Skin epidermis (tissue), 12 donors: ENCODE measurements around the gene CIAO2A.
A peak's percentile ranks its signal among the peaks of the same experiment; 100 is the strongest.
"Not testable (repeated sequence)": the region's sequence is repeated elsewhere in the genome, so short reads cannot be mapped to it uniquely, and the experiment has no call there.

Source experiments
- H3K27ac ChIP-seq, 21 experiments: fragments of 200-600 bp; sonication (generic) in 11 of 21; one replicate each; pipeline ENCODE4 v1.5.0; 2020; ENCODE audit warnings: mild to moderate bottlenecking in 3 of 21, inconsistent platforms in 2 of 21, moderate library complexity in 2 of 21
- H3K4me3 ChIP-seq, 7 experiments: fragments of 200-600 bp; sonication (generic) in 2 of 7; one replicate each; pipeline ENCODE4 v1.5.0; 2020; ENCODE audit warnings: inconsistent platforms in 2 of 7, mild to moderate bottlenecking in 2 of 7, moderate library complexity in 1 of 7

Gene CIAO2A

GRCh38 chr15:64093627-64094417 lies at the start of gene CIAO2A:
TSS of gene CIAO2A (minus strand) at chr15:64093838. CDS start at chr15:64093768, 70 bp downstream.
- Histone ChIP-seq H3K4me3 (peak within 1 kb of the TSS; percentile 44 to 79 (median 66)), H3K27ac (peak within 1 kb of the TSS; percentile 19 to 94 (median 83))

- Histone ChIP-seq H3K27ac (no peak overlapping the region), H3K4me3 (no peak overlapping the region)
These were observed 49.6 kb upstream of the CIAO2A start for GRCh38 chr15:64143276-64143675.

DNA sequence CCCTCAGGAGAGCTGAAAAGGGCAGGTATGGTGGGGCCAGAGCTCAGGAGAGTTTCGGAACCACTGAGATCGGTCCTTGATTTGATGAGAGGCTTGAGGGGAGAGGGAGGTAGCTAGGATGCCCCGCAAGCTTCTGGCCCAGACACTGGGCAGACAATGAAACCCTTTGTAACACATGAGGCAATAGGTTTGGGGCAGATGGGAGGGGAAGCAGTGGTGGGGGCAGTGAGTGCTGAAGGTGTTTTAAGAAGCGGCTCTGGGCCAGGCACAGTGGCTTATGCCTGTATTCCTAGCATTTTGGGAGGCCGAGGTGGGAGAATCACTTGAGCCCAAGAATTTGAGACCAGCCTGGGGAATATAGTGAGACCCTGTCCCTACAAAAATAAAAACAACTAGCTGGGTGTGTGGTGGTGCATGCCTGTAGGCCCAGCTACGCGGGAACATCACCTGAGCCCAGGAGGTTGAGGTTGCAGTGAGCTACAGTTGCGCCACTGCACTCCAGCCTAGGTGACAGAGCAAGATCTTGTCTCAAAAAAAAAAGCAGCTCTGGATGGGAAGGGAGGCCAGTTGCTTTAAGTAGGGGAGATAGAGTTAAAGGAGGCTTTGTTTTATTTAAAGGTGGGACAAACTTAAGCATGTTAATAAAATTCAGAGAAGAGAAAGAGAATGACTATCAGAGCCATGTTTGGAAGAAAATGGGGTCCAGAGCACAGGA lies 48.3 kb upstream of the CIAO2A start:
- Histone ChIP-seq H3K27ac (no peak overlapping the region), H3K4me3 (no peak overlapping the region)

- Histone ChIP-seq H3K4me3 (no peak overlapping the region), H3K27ac (no peak overlapping the region)
These were observed 44.8 kb upstream of the CIAO2A start for GRCh38 chr15:64138331-64138941.

GRCh38 chr15:64137226-64137833 lies 43.7 kb upstream of the CIAO2A start:
- H3K4me3 ChIP-seq: no peak overlapping the region
- no peak overlapping the region for H3K27ac ChIP-seq

DNA sequence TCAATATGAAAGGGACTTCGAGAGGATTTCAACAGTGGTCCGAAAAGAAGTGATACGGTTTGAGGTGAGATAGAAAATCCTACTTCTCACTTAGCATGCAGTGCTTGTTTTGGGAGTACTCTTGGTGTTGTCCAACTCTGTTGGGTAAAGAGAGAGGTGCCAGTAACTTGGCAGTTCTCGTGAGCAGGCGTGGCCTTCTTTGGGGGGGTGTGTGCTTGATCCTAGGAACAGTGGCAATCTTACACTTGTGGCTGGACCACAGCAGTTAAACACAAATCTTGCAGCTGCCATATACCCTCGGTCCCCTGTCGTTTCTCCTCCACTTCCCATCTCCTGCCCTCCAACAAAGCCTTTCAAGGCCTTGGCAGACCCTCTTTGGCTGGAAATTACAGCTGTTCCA lies 42.7 kb upstream of the CIAO2A start:
- Histone ChIP-seq H3K27ac (no peak overlapping the region), H3K4me3 (no peak overlapping the region)

- no peak overlapping the region for H3K4me3 ChIP-seq
- H3K27ac ChIP-seq: no peak overlapping the region
These were observed 40.7 kb upstream of the CIAO2A start for GRCh38 chr15:64134345-64134829.

DNA sequence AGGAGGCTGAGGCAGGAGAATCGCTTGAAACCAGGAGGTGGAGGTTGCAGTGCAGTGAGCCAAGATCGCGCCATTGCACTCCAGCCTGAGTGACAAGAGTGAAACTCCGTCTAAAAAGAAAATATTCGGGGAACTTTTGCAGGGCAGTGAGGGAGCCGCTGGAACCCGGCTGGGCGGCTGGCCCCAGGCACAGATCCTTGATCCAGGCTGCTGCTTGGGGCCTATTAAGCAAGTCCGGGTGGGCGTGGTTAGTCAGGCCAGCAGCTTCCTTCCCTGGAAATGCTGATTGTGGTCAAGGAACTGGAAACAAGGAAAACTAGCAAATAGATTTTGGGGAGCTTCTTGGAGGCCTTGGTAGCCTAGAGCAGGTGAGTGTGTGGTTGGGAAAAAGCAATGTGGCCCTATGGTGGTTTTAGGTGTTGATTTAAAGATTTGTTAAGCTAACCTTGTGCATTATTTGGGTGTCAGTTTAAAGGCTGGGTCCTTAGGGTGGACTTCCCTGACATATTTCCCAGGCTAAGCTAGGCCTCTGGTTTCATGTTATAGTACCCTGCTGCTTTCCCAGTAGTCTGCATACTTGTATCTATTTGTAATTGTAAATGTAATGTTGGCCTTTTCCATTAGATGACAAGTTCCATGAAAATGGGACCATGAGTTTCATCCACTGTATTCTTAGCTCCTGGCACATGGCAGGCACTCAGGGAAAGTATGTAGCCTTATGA lies 40.1 kb upstream of the CIAO2A start:
- no peak overlapping the region for H3K4me3 ChIP-seq
- H3K27ac ChIP-seq: no peak overlapping the region

- Histone ChIP-seq H3K4me3 (no peak overlapping the region), H3K27ac (no peak overlapping the region)
These were observed 38.6 kb upstream of the CIAO2A start for GRCh38 chr15:64132217-64132616.

DNA sequence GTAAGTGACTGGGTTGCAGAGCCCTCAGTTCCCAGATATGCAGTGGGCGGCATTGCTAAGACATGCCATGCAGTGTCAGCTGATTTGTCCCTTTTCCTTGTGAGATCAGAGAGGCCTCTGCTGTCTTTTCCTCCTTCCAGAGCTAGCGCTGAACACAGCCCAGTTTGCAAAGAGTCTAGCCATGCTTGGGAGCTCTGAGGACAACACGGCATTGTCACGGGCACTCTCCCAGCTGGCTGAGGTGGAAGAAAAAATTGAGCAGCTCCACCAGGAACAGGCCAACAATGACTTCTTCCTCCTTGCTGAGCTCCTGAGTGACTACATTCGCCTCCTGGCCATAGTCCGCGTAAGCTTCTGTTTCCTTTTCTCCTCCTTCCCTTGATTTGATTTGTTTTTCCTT lies 37.9 kb upstream of the CIAO2A start:
- H3K27ac ChIP-seq: no peak overlapping the region
- H3K4me3 ChIP-seq: no peak overlapping the region

DNA sequence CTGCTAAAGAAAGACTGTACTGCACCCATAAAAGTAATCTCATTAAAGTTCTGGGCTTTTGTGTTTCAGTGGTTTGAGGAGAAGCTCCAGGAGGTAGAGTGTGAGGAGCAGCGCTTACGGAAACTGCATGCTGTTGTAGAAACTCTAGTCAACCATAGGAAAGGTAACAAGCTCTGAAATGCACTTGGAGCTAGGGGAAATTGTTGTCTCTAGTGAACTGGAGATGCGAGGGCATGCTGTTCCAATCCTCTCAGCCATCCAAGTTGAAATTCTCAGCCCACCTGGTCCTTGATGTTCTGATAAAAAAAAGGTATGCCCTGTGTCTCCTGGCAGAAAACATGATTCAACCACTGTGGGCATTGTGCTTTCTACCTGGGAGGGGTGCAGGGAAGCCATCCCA lies 36.5 kb upstream of the CIAO2A start:
- H3K4me3 ChIP-seq: no peak overlapping the region
- no peak overlapping the region for H3K27ac ChIP-seq

DNA sequence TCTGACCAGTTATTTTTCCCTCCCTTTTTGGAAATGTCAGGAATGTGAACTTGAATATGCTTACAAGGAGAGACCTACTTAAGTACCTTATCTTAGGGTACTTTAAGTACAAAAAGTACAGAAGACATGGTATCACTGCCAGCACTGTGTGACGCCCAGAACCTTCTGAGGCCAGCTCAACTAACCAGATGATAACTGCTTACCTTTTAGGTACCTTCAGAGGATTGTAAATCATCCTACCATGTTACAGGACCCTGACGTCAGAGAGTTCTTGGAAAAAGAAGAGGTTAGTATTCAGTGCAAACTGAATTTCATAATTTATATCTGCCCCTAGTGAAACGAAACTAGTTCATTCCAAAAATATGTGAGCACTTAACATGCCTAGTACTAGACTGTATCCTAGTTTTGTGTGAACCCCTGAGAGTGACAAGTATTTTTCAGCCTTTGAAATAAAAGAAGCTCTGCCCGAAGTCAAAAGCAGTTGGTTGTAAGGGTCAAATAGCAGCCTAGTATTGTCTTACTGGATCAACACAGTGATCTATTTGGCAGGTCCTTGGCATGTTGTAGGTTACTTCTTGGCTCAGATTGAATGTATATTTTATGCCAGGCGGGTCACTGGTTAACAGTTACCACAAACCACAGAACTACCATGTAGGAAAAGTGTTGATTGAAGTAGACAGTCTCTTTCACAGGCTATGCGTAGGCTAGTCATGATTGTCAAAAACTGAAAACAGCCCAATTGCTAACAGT lies 34.1 kb upstream of the CIAO2A start:
- Histone ChIP-seq H3K27ac (no peak overlapping the region), H3K4me3 (no peak overlapping the region)

DNA sequence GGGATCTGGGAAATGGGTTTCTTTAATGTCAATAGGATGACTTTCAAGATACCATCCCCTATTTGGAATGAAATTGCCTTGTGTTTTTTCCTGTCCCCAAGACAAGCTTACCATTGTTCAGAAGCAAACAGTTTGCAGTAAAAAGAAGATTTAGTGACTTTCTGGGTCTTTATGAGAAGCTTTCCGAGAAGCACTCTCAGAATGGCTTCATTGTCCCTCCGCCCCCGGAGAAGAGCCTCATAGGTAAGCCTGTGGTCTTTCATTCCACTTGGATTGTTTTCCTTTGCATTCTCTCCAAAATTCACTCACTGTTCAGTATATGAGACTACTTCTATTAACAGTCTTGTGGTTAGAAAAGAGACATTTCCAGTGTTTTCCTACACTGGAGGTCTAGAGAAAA lies 32.3 kb upstream of the CIAO2A start:
- H3K4me3 ChIP-seq: no peak overlapping the region
- H3K27ac ChIP-seq: no peak overlapping the region

DNA sequence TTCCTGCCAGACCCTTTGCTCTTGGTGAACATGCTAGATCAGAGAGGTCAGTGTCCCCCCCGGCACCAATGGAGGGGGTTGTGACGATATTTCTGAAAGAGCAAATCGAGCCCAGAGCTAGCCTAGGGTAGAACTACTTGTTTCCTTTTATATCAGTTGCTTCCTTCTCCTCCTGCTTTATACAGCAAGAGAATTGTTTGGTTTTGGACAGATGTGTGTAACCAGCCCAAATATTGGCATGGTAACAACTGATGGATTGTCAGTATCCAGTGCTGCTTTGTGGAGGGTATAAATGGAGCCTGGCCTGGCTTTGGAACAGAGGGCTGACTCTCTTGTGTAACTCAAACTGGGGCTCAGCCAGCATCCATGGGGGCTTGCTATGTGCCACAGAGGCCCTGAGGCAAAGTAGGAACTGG lies 29.3 kb upstream of the CIAO2A start:
- no peak overlapping the region for H3K4me3 ChIP-seq
- H3K27ac ChIP-seq: no peak overlapping the region

- no peak overlapping the region for H3K27ac ChIP-seq
- no peak overlapping the region for H3K4me3 ChIP-seq
These were observed 28.8 kb upstream of the CIAO2A start for GRCh38 chr15:64122444-64122843.

- H3K27ac ChIP-seq: no peak overlapping the region
- H3K4me3 ChIP-seq: no peak overlapping the region
These were observed 28.0 kb upstream of the CIAO2A start for GRCh38 chr15:64121614-64122013.

- H3K27ac ChIP-seq, H3K4me3 ChIP-seq: not testable (repeated sequence)
These were observed 26.7 kb upstream of the CIAO2A start for GRCh38 chr15:64120322-64120721.

GRCh38 chr15:64117759-64118487 lies 24.3 kb upstream of the CIAO2A start:
- Histone ChIP-seq H3K4me3 (no peak overlapping the region), H3K27ac (no peak overlapping the region)
